K562 (cell line): ENCODE data around the gene KLC3. TPM values are rescaled to one million over a fixed set of nuclear protein-coding genes. Genes with fewer than 3 reads are reported as not detected.

Experiments
- ATAC-seq: fragments of 200-7000 bp; cut with Tn5 transposase; 3 replicates; pipeline ENCODE4 v1.9.1; 2020; ENCODE audit warnings: moderate library complexity
- BruUV-seq: library from RNA; stranded (reverse); fragments of 400-500 nt; replicated peaks from 2 replicates; lab custom pipeline; 2021; lab: Mats Ljungman, UMichigan
- CTCF ChIA-PET: fragments of 300-600 bp; formaldehyde crosslinking; extraction: SDS; loops from one replicate; lab custom pipeline; 2021; ENCODE audit warnings: low intra/inter-chr PET ratio; lab: Yijun Ruan, JAX
- POLR2A ChIA-PET: fragments of 300-600, 350-650 bp; sonication (Branson Sonifier 250); formaldehyde crosslinking; extraction: SDS; loops from one replicate; lab custom pipeline; 2021; ENCODE audit warnings: antibody characterized with exemption, inconsistent platforms; lab: Yijun Ruan, JAX
- DNase-seq, 4 experiments: peaks; one replicate each; pipeline versions ENCODE4 v3.0.0 to v3.0.0-alpha.2; 2011 to 2018; ENCODE audit warnings: low spot score in 3 of 4, mixed read lengths in 3 of 4; ENCODE audit errors: extremely low read depth in 1 of 4
- FAIRE-seq: peaks from 2 replicates; lab custom pipeline; 2011; peaks lifted over from hg19 to GRCh38; lab: Jason Lieb, UNC
- H2AFZ ChIP-seq: 2 replicates; pipeline ENCODE4 v1.6.0; 2011; ENCODE audit warnings: low read depth, low read length, control low read depth, inconsistent platforms
- H3K27ac ChIP-seq: fragments of 200-600 bp; 3 replicates; pipeline ENCODE4 v1.8.0; 2011; ENCODE audit warnings: low read depth, mild to moderate bottlenecking, control low read depth, inconsistent platforms, low read length, moderate library complexity, mixed read lengths; ENCODE audit errors: extremely low read depth
- H3K27me3 ChIP-seq, 2 experiments: fragments of 300-600 bp in 1 of 2; 2 replicates in 1 of 2; 3 replicates in 1 of 2; pipeline versions ENCODE4 v1.6.0 to v1.8.0; 2011; ENCODE audit warnings: inconsistent platforms in 2 of 2, low read length in 2 of 2, mild to moderate bottlenecking in 1 of 2, mixed read lengths in 1 of 2, moderate library complexity in 1 of 2; ENCODE audit not compliant: control insufficient read depth in 2 of 2, insufficient read depth in 2 of 2
- H3K36me3 ChIP-seq: fragments of 300-600 bp; 3 replicates; pipeline ENCODE4 v1.8.0; 2011; ENCODE audit warnings: mild to moderate bottlenecking, low read length, inconsistent platforms; ENCODE audit not compliant: control insufficient read depth, insufficient read depth
- H3K4me1 ChIP-seq, 2 experiments: fragments of 200-600 bp in 1 of 2; replicated peaks in 1 of 2; 2 replicates in 1 of 2; 3 replicates in 1 of 2; pipeline versions ENCODE4 v1.5.1 to v1.8.0; 2011; ENCODE audit warnings: inconsistent platforms in 2 of 2, low read length in 2 of 2, mild to moderate bottlenecking in 1 of 2, mixed read lengths in 1 of 2, moderate library complexity in 1 of 2; ENCODE audit not compliant: control insufficient read depth in 2 of 2, insufficient read depth in 2 of 2
- H3K4me2 ChIP-seq: 2 replicates; pipeline ENCODE4 v1.6.1; 2011; ENCODE audit warnings: low read length, control low read depth, inconsistent platforms, mixed read lengths; ENCODE audit not compliant: insufficient read depth
- H3K4me3 ChIP-seq: fragments of 200-600 bp; sonication (generic), shearing (Covaris generic); 2 replicates; pipeline ENCODE4 v1.5.1; 2016; ENCODE audit warnings: control low read depth, inconsistent platforms
- H3K79me2 ChIP-seq: fragments of 200-600 bp; 3 replicates; pipeline ENCODE4 v1.8.0; 2011; ENCODE audit warnings: low read length, inconsistent platforms; ENCODE audit not compliant: control insufficient read depth, insufficient read depth
- H3K9ac ChIP-seq, 2 experiments: 2 replicates each; pipeline versions ENCODE4 v1.6.0 to v1.6.1; 2011; ENCODE audit warnings: low read depth in 2 of 2, low read length in 2 of 2, control low read depth in 1 of 2, inconsistent platforms in 1 of 2, mild to moderate bottlenecking in 1 of 2, mixed read lengths in 1 of 2; ENCODE audit not compliant: insufficient read depth in 1 of 2
- H3K9me1 ChIP-seq: one replicate; pipeline ENCODE4 v1.6.0; 2011; ENCODE audit warnings: inconsistent platforms, mild to moderate bottlenecking, low read length, moderate library complexity; ENCODE audit not compliant: control insufficient read depth, insufficient read depth
- H3K9me3 ChIP-seq: replicated peaks from 2 replicates; pipeline ENCODE4 v1.5.1; 2011; ENCODE audit warnings: low read depth, low read length, inconsistent platforms; ENCODE audit not compliant: control insufficient read depth, insufficient read depth
- H4K20me1 ChIP-seq: replicated peaks from 2 replicates; pipeline ENCODE4 v1.6.1; 2011; ENCODE audit warnings: low read length, inconsistent platforms, mixed read lengths; ENCODE audit not compliant: control insufficient read depth, insufficient read depth
- CBFA2T2 ChIP-seq: fragments of 450-650 bp; conservative IDR thresholded peaks from 2 replicates; pipeline ENCODE4 v1.6.1; 2017; ENCODE audit warnings: mild to moderate bottlenecking
- FOXK1 ChIP-seq: sonication (generic); formaldehyde crosslinking; IDR thresholded peaks from 2 replicates; pipeline ENCODE4 v1.8.0; 2022; ENCODE audit warnings: missing genetic modification reagents, mild to moderate bottlenecking, borderline replicate concordance
- PYGO2 ChIP-seq: fragments of 450-650 bp; IDR thresholded peaks from 2 replicates; pipeline ENCODE4 v1.6.1; 2016; ENCODE audit warnings: mild to moderate bottlenecking, missing genetic modification characterization, moderate library complexity, missing compliant biosample characterization
- THRAP3 ChIP-seq: fragments of 450-650 bp; IDR thresholded peaks from 2 replicates; pipeline ENCODE4 v1.6.1; 2016; ENCODE audit warnings: mild to moderate bottlenecking, inconsistent platforms, borderline replicate concordance
- ZNF354B ChIP-seq: fragments of 250-450 bp; sonication (Bioruptor Pico); IDR thresholded peaks from 2 replicates; pipeline ENCODE4 v1.4.0; 2020
- WGBS: fragments of 100-300 bp; shearing (Covaris generic); methylation state at CpG from one replicate; pipeline ENCODE4 v1.1.6; 2016; ENCODE audit warnings: low coverage, mixed read lengths; ENCODE audit not compliant: insufficient coverage; ENCODE audit errors: missing lambda C conversion rate; 5-methylcytosine and 5-hydroxymethylcytosine counted together
- in situ Hi-C: fragments of 300-500 bp; cut with MboI; formaldehyde crosslinking; loops from 4 replicates; pipeline ENCODE4 v1.15.0; 2018; ENCODE audit warnings: inconsistent platforms, mixed read lengths
- intact Hi-C: fragments of 100-400 bp; cut with micrococcal nuclease; formaldehyde crosslinking; loops from 2 replicates; pipeline ENCODE4 v1.14.2; 2022
- polyA plus RNA-seq, 8 experiments: library from polyadenylated mRNA; depleted of rRNA in 4 of 8; stranded (reverse) in 5 of 8; unstranded in 3 of 8; fragments of >200 nt; fragmentation: Nextera tagmentation in 2 of 8; fragmentation: Illumina TruSeq in 1 of 8; extraction: Ambion mirVana in 2 of 8; extraction: Trizol in 1 of 8; gene quantifications; 2 replicates each; pipeline versions ENCODE4 v1.2.1 to v1.2.3, GENCODE V29; 2011 to 2014; ENCODE audit warnings: inconsistent platforms in 1 of 8, missing spikeins in 1 of 8
- total RNA-seq, 7 experiments: library from RNA; depleted of rRNA in 6 of 7; stranded (reverse); fragments of >200 nt in 6 of 7; fragmentation: Illumina TruSeq in 2 of 7; extraction: Trizol in 2 of 7; gene quantifications; 2 replicates each; pipeline versions ENCODE4 v1.2.1 to v1.2.3, GENCODE V29; 2011 to 2021; ENCODE audit warnings: low replicate concordance in 1 of 7
- TF ChIP-seq, protein P1 (sequence below): fragments of 450-650 bp; IDR thresholded peaks from 2 replicates; pipeline ENCODE4 v1.7.1; 2018; ENCODE audit warnings: mild to moderate bottlenecking, low read depth; ENCODE audit not compliant: partially characterized antibody
- TF ChIP-seq, protein P2 (sequence below): sonication (generic); formaldehyde crosslinking; IDR thresholded peaks from 2 replicates; pipeline ENCODE4 v1.8.0; 2023; ENCODE audit warnings: mild to moderate bottlenecking, missing genetic modification reagents
- TF ChIP-seq, protein P3 (sequence below), 2 experiments: fragments of 450-650 bp in 1 of 2; sonication (generic) in 1 of 2; formaldehyde crosslinking; conservative IDR thresholded peaks; 2 replicates each; pipeline versions ENCODE4 v1.4.0 to v1.8.1; 2020 to 2022; ENCODE audit warnings: mild to moderate bottlenecking in 1 of 2, missing genetic modification reagents in 1 of 2
- TF ChIP-seq, protein P4 (sequence below): fragments of 250-450 bp; sonication (Bioruptor Pico); IDR thresholded peaks from 2 replicates; pipeline ENCODE4 v1.5.1; 2021; ENCODE audit warnings: mild to moderate bottlenecking

The KLC3 gene
- total and polyA plus RNA-seq, 9 of the 15 experiments (the other 6 are each of a cell fraction or from before 2014, with no cell fraction given), result 0.03 to 1.2 (median 0.59) TPM; not detected in 3

DNA sequence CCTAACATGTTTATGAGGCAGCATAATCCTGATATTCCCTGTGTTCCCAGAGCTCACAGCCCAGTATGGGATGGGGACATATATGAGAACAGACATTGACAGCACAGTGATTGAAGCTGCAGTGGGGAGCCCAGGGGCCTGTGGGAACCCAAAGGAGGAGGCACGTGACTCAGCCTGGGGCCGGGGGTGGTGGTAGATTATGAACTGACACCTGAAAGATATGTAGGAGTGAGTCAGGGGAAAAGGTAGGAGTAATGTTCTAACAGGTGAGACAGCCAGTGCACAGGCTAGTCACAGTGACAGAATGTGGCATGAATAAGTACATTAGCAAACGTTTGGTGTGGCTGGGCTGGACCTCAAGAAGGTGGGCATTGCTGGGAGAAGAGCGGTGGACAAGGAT is 46.9 kb upstream of the KLC3 start (continued):
- no peak for TF ChIP-seq THRAP3
- TF ChIP-seq, protein P1, sequence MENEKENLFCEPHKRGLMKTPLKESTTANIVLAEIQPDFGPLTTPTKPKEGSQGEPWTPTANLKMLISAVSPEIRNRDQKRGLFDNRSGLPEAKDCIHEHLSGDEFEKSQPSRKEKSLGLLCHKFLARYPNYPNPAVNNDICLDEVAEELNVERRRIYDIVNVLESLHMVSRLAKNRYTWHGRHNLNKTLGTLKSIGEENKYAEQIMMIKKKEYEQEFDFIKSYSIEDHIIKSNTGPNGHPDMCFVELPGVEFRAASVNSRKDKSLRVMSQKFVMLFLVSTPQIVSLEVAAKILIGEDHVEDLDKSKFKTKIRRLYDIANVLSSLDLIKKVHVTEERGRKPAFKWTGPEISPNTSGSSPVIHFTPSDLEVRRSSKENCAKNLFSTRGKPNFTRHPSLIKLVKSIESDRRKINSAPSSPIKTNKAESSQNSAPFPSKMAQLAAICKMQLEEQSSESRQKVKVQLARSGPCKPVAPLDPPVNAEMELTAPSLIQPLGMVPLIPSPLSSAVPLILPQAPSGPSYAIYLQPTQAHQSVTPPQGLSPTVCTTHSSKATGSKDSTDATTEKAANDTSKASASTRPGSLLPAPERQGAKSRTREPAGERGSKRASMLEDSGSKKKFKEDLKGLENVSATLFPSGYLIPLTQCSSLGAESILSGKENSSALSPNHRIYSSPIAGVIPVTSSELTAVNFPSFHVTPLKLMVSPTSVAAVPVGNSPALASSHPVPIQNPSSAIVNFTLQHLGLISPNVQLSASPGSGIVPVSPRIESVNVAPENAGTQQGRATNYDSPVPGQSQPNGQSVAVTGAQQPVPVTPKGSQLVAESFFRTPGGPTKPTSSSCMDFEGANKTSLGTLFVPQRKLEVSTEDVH, result no peak
- TF ChIP-seq CBFA2T2, result peak; percentile 10; the same call in 1 of the 2 replicates

DNA sequence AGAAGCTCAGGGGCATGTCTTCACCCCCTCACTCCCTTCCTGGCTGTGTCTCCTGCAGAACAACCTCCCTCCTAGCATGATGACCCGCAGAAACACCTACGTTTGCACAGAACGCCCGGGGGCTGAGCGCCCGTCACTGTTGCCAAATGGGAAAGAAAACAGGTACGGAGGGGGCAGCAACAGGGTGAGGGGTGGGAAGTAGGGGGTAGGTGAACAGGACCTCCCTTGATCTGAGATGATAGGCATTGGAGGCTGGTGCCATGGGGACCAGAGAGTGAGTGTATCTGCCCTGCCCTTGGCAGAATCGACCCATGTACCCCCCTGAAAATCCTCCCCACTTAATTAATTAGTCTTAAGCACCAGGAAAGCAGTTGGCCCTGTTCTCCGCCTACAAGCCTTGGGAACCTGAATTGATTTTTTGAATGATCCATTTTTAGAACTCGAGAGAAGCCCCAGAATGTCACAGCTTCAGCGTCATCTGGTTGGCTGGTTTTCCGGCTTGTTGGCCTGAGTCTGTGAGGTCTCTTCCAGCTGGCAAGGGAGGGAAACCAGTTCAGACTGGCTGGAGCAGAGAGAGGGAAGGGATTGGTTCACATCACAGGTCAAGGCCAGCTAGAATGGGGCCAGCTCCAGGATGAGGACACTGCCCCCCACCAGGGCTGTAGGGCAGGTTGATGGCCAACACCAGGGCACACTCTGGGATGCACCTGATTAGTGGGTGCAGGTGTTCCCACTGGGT is 46.1 kb upstream of the KLC3 start:
- no peaks in the 10 kb centered on the region for H3K79me2 ChIP-seq
- H3K4me2 ChIP-seq, result no peak overlapping the region
- H3K9ac ChIP-seq, result 0 out of 4 replicates have a peak overlapping the region, but pooled peaks of 1 of the 2 experiments have one; percentile 10
- H3K27ac ChIP-seq, result no peak overlapping the region
- FAIRE-seq, result no peak
- WGBS, result 64% methylated on average over 12 of the region's 12 CpGs
- ChIA-PET CTCF (no interaction called here), POLR2A (interaction anchor here (0.6 kb wide), 1 partner anchor 22 kb away, joined by 3 read pairs; no protein-coding TSS in a partner anchor)
- no peaks in the 10 kb centered on the region for H3K27me3 ChIP-seq
- DNase-seq, result no peak
- peaks cover 10% of the 10 kb centered on the region; the same call in 1 of the 3 replicates for H3K36me3 ChIP-seq
- H4K20me1 ChIP-seq, result no peaks in the 10 kb centered on the region
- intact Hi-C loops (no loop called here), in situ Hi-C loops (no loop called here)
- BruUV-seq, result no TSS peak
- ATAC-seq, result no peak
- no peak overlapping the region for H3K4me3 ChIP-seq
- no peaks in the 10 kb centered on the region for H3K9me3 ChIP-seq
- H3K9me1 ChIP-seq, result no peaks in the 10 kb centered on the region
- H2AFZ ChIP-seq, result no peak overlapping the region
- peaks cover 2 to 5% of the 10 kb centered on the region in 2 experiments; a peak in 3 of 5 replicates for H3K4me1 ChIP-seq
- TF ChIP-seq ZNF354B (no peak), PYGO2 (no peak), FOXK1 (no peak)
- TF ChIP-seq, protein P2, sequence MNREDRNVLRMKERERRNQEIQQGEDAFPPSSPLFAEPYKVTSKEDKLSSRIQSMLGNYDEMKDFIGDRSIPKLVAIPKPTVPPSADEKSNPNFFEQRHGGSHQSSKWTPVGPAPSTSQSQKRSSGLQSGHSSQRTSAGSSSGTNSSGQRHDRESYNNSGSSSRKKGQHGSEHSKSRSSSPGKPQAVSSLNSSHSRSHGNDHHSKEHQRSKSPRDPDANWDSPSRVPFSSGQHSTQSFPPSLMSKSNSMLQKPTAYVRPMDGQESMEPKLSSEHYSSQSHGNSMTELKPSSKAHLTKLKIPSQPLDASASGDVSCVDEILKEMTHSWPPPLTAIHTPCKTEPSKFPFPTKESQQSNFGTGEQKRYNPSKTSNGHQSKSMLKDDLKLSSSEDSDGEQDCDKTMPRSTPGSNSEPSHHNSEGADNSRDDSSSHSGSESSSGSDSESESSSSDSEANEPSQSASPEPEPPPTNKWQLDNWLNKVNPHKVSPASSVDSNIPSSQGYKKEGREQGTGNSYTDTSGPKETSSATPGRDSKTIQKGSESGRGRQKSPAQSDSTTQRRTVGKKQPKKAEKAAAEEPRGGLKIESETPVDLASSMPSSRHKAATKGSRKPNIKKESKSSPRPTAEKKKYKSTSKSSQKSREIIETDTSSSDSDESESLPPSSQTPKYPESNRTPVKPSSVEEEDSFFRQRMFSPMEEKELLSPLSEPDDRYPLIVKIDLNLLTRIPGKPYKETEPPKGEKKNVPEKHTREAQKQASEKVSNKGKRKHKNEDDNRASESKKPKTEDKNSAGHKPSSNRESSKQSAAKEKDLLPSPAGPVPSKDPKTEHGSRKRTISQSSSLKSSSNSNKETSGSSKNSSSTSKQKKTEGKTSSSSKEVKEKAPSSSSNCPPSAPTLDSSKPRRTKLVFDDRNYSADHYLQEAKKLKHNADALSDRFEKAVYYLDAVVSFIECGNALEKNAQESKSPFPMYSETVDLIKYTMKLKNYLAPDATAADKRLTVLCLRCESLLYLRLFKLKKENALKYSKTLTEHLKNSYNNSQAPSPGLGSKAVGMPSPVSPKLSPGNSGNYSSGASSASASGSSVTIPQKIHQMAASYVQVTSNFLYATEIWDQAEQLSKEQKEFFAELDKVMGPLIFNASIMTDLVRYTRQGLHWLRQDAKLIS (CRISPR knock-in tag), result no peak
- TF ChIP-seq, protein P3, sequence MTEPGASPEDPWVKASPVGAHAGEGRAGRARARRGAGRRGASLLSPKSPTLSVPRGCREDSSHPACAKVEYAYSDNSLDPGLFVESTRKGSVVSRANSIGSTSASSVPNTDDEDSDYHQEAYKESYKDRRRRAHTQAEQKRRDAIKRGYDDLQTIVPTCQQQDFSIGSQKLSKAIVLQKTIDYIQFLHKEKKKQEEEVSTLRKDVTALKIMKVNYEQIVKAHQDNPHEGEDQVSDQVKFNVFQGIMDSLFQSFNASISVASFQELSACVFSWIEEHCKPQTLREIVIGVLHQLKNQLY (CRISPR knock-in tag; conservative IDR thresholded peaks at IDR 0.05), result no peak
- TF ChIP-seq, protein P4, sequence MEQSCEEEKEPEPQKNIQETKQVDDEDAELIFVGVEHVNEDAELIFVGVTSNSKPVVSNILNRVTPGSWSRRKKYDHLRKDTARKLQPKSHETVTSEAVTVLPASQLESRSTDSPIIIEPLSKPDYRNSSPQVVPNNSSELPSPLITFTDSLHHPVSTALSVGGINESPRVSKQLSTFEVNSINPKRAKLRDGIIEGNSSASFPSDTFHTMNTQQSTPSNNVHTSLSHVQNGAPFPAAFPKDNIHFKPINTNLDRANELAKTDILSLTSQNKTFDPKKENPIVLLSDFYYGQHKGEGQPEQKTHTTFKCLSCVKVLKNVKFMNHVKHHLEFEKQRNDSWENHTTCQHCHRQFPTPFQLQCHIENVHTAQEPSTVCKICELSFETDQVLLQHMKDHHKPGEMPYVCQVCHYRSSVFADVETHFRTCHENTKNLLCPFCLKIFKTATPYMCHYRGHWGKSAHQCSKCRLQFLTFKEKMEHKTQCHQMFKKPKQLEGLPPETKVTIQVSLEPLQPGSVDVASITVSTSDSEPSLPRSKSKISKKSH (CRISPR knock-in tag), result no peak
